ENCODE data around the gene WDFY4. TPM values are rescaled to one million over a fixed set of nuclear protein-coding genes. Genes with fewer than 3 reads are reported as not detected.

WDFY4 gene
- polyA plus RNA-seq, 1 experiment = not detected

DNA sequence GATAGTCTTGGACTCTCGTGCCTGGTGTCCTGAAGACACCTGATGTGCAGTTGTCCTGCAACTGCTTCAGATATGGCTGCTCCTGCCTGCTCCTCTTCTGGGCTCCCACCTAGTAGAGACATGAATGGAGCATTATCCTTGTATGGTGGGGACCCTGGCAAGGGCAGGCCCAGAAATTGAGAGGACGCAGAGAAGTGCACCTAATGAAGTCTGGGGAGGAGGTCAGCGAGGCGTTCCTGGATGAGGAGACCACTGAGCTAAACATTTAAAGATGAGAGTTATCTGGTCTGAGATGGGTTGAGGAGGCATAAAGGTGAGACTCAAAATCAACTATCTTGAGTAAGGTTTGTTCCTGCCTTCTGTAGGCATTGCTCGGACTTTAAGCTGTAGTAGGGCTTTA lies 66.3 kb downstream of the WDFY4 start:
- Histone ChIP-seq H3K36me3 (ENCODE audit: control insufficient read depth, insufficient read depth, low read length) (no peaks in the 10 kb centered on the region), H3K27me3 (ENCODE audit: control insufficient read depth, insufficient read depth, low read length) (peaks cover 3% of the 10 kb centered on the region; the same call in 1 of the 2 replicates), H3K4me3 (ENCODE audit: low read depth, low read length) (no peak overlapping the region)
- DNase-seq (ENCODE audit: low read depth) = no peak
- CTCF ChIA-PET = no interaction called here
- no peak for TF ChIP-seq CTCF (IDR thresholded peaks at IDR 0.05; ENCODE audit: insufficient read depth, low read depth, low read length)
- POLR2A ChIA-PET = no interaction called here

DNA sequence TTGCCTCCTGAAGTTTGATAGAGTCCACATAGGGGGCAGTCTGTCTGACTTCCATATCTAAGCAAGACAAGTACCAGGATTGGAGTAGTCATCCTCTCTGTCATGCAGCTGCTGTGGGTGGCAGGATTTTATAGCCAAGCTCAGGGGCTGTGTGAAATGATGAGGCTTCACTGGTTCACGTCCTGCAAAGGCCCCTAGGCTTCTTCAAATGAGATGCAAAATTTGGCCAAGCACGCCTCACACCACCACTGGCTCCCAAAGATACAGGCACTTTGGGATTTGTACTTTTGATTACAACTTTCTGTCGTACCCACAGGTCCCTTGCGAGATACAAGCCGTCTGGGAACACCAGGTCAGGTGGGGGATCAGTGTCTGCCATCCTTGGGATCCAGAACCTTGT lies 67.1 kb downstream of the WDFY4 start:
- H3K4me3 ChIP-seq (ENCODE audit: low read depth, low read length) = no peak overlapping the region
- DNase-seq (ENCODE audit: low read depth) = no peak
- H3K27me3 ChIP-seq (ENCODE audit: control insufficient read depth, insufficient read depth, low read length) = peaks cover 3% of the 10 kb centered on the region; the same call in 1 of the 2 replicates
- POLR2A ChIA-PET = no interaction called here
- CTCF ChIA-PET = no interaction called here
- TF ChIP-seq CTCF (IDR thresholded peaks at IDR 0.05; ENCODE audit: insufficient read depth, low read depth, low read length) = no peak
- H3K36me3 ChIP-seq (ENCODE audit: control insufficient read depth, insufficient read depth, low read length) = no peaks in the 10 kb centered on the region

DNA sequence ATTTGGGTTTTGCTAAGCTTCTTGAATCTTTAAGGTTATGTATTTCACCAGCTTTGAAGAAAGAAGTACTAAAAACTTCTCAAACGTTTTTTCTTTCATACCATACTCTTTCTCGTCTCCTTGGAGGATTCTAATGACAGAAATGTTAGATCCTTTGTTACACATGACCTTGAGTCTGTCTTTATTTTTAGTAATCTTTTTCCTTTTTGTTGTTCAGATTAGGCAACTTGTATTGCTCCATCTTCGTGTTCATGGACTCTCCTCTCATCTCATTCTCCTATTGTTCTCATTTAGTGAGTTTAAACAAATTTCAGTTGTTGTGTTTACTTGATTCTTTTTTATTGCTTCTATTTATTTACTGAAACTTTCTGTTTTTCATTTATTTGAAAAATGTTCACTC lies 73.7 kb downstream of the WDFY4 start:
- no peak for TF ChIP-seq CTCF (IDR thresholded peaks at IDR 0.05; ENCODE audit: insufficient read depth, low read depth, low read length)
- no peaks in the 10 kb centered on the region for H3K36me3 ChIP-seq (ENCODE audit: control insufficient read depth, insufficient read depth, low read length)
- ChIA-PET POLR2A (no interaction called here), CTCF (no interaction called here)
- H3K4me3 ChIP-seq (ENCODE audit: low read depth, low read length) = no peak overlapping the region
- no peak for DNase-seq (ENCODE audit: low read depth)
- H3K27me3 ChIP-seq (ENCODE audit: control insufficient read depth, insufficient read depth, low read length) = no peaks in the 10 kb centered on the region

GRCh38 chr10:48759113-48759901 lies 74.6 kb downstream of the WDFY4 start:
- H3K27me3 ChIP-seq (ENCODE audit: control insufficient read depth, insufficient read depth, low read length) = no peaks in the 10 kb centered on the region
- POLR2A ChIA-PET = no interaction called here
- CTCF ChIA-PET = no interaction called here

GRCh38 chr10:48760983-48761382 lies 76.3 kb downstream of the WDFY4 start:
- Histone ChIP-seq H3K4me3 (ENCODE audit: low read depth, low read length) (no peak overlapping the region), H3K27me3 (ENCODE audit: control insufficient read depth, insufficient read depth, low read length) (no peaks in the 10 kb centered on the region), H3K36me3 (ENCODE audit: control insufficient read depth, insufficient read depth, low read length) (no peaks in the 10 kb centered on the region)
- no peak for DNase-seq (ENCODE audit: low read depth)
- no peak for TF ChIP-seq CTCF (IDR thresholded peaks at IDR 0.05; ENCODE audit: insufficient read depth, low read depth, low read length)
- CTCF ChIA-PET = no interaction called here
- POLR2A ChIA-PET = no interaction called here

More at GRCh38 chr10:48759113-48759901, 74.6 kb downstream of the WDFY4 start:
- Histone ChIP-seq H3K36me3 (ENCODE audit: control insufficient read depth, insufficient read depth, low read length) (no peaks in the 10 kb centered on the region), H3K4me3 (ENCODE audit: low read depth, low read length) (no peak overlapping the region)
- no peak for TF ChIP-seq CTCF (IDR thresholded peaks at IDR 0.05; ENCODE audit: insufficient read depth, low read depth, low read length)
- no peak for DNase-seq (ENCODE audit: low read depth)
